Stimulated activated CD8-positive, alpha-beta memory T cell treated with anti-CD3 and anti-CD28 coated beads, Interleukin-4, amount 100 ng/mL, for 4 hours (primary cell): ENCODE measurements around the gene ZC2HC1C.

Experiments
- DNase-seq, 2 donors: peaks; one replicate each; pipeline ENCODE4 v3.0.0-alpha.2; 2020; ENCODE audit warnings: low read depth in 2 of 2, low spot score in 1 of 2

Gene ZC2HC1C, protein sequence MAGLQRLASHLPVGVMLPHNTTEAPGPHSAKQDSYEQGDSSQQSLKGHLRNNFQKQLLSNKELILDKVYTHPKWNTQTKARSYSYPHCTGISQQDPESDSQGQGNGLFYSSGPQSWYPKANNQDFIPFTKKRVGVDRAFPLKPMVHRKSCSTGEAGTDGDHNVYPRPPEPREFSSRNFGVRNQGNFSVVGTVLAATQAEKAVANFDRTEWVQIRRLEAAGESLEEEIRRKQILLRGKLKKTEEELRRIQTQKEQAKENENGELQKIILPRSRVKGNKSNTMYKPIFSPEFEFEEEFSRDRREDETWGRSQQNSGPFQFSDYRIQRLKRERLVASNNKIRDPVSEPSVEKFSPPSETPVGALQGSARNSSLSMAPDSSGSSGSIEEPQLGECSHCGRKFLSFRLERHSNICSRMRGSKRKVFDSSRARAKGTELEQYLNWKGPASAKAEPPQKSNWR

DNA sequence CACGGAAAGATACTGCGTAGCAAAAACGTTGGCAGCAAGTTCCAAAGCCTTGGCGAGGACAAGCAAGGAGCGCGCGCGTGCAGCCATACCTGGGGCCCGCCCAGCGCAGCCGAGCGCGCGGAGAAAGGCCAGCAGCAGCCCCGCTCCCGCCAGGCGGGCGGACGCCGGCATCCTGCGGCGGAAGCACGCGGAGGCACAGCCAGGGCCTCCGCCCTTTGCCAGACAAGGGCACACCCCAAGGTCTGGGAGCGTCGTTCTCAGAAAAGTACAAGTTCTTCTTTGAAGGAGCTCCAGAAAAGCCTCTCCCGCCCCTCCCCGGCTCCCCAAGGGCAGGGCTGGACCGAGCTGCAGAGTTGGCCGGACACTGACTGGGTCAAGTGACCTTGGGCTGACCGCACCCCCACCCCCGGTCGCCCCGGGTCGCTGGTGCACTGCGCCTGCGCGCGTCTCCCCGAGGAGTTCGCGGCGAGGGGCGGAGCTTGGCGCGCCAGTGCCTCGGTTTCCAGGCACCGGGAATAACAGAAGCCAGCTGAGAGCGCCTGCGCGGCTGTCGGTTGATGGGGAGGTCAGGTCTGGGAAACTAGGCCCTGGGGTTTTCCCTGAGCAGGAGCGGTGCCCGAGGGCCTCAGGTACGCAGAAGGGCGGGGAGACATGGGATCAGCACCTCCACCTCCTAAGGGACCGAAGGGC is at the start of gene ZC2HC1C:
ZC2HC1C (plus strand) TSS at position 521 of the 690 bp plus-strand sequence. CDS start 933 bp downstream, outside the sequence.
- peak; percentile 10 to 24 for DNase-seq

DNA sequence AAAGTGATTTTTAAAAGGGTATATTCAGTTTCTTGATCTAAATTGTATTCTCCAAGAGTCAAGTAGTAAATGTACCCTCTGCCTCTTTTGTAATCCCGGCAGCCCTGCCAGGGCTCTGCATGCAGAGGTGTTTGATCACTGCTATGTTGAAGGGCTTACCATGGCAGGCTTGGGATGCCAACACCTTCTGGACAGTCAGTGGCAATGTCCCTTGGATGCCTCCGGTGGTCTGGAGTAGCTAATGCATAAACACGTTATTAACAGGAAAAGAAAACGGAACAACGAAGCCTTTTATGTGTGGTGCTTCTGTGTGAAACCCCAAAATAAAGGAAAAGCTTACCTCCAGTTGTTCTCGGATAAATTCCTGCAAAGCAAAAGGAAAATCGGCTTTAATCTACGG is 46.8 kb upstream of the ZC2HC1C start:
- no peak for DNase-seq

DNA sequence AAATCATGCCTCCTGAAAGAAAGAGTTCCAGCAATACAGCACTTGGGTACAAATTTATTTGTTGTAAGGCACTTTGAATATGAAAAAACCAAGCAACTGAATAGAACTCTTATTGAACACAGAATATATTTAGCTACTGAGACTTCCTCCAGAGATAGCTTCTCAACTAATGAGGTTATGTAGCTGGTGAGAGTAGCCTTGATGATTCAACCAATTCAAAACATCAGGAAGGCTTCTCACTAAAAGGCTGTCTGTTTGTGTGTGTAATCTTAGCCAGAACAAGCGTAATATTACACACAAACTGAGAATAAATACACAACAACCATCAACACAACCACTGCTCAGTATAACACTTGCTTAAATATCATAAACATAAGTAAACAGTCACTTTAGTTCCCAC is 46.3 kb upstream of the ZC2HC1C start:
- DNase-seq = no peak

DNA sequence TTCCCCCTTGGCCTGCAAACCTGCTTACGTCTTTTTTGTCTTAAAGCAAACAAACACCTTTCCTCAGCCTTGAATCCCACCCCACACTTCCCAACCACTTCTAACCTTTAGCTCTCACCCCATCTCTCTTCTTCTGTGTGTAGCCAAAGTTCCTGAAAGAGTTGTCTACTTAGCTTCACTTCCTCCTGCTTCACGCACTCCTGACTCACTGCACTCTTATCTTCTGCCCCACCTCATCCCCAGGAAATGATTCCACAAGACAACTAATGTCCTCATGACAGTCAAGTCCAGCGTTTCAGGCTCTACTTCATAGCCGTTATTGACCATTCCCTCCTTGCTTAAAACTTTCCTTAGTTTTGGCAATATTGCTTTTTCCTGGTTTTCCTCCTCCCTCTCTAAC is 44.4 kb upstream of the ZC2HC1C start:
- DNase-seq = no peak

DNA sequence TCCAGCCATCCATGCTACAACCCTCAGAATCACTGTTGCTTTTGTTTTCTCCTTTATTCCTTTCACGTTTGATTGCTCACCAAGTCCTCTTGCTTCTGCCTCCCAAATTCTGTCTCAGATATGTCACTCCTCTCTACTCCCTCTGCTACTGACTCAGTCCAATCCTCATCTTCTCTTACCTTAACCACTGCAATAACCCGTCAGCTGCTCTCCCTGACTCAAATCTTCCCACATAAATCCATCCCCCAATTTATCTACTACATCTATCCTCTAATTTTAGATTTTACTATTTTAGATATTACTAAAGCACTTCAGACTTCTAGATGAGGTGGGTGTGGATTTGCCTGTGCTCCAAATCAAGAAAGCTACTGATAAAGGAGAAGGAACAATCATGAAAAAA is 43.6 kb upstream of the ZC2HC1C start:
- DNase-seq = no peak

DNA sequence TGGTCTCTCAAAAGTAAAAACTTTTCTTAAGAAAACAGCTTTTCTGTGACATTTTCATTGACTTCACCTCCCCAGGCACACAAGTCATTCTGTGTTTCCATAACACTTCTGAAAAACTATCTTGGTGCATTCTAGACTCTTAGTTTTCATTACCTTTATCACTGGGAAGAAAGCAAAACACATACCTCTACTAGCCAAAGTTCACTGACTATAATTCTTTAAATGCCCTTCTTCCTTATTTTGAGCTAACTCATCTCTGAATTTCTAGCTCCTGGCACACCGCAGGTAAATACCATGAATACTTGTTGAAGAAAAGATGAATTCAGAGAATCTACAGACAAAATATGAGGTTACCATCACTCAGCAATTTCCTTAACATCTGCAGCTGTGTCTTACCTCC is 39.3 kb upstream of the ZC2HC1C start:
- no peak for DNase-seq

DNA sequence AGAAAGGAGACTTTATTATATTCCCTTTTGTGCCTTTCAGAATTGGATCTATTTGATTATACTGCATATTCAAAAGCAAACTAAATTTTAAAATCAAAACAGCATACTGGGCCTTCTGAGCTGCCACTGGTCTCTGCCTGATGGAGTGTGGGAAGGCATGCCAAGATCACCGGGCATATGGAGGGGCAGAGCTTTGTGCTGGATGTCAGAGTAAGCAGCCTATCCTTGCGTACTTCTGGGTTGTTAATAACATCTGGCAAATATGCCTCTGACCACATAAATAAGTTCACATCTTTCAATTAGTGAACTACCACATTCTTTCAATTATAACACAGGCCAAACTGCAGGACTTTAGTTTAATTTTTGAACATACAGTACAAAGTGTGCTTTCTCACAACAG is 36.5 kb upstream of the ZC2HC1C start:
- DNase-seq = no peak

DNA sequence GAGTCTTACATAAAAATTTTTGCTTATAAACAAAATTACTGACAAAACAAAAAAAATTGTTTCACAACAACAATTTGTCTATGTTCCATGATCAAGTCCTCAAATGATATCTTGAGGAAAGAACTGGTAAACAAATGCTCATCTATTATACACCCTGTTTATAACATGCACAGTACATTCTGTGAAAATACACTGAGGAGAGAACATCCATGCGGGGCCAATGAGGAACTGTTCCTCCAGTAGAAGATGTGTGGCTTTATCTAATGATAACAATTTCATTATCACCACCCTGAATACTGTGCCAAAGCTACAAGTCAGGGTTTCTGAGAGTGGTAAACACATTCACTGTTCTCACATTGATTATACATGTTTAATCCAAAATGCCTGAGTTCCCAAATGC is 28.9 kb upstream of the ZC2HC1C start:
- no peak for DNase-seq

DNA sequence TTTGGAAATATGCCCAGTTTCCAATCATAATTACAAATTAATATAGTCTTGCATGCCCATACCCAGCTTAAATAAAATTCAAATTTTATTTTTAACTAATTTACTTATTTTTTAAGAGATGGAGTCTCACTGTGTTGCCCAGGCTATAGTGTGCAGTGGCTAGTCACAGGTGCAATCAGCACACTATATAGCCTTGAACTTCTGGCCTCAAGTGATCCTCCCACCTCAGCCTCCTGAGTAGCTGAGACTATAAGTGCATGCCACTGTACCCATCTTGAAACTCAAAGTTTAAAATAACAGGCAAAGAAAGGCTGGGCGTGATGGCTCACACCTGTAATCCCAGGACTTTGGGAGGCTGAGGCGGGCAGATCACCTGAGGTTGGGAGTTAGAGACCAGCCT is 28.5 kb upstream of the ZC2HC1C start:
- no peak for DNase-seq

DNA sequence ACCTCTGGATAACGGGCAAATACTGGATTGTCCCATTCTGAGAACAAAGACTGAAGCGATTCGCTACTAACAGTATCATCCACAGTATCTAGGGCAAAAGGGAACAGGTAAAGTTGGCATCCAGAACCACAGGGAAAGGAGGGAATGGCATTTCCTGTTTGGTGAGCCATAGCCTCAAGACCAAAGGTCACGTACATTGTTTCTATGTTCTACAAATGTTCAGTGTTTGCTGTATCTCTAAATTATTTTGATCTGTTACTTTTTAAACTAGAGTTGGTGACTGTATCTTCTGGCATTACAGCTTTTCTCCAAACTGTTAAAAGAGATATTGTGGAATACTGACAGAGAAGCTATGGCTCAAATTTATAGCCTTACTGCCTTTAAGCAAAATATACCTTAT is 27.8 kb upstream of the ZC2HC1C start:
- DNase-seq = no peak

DNA sequence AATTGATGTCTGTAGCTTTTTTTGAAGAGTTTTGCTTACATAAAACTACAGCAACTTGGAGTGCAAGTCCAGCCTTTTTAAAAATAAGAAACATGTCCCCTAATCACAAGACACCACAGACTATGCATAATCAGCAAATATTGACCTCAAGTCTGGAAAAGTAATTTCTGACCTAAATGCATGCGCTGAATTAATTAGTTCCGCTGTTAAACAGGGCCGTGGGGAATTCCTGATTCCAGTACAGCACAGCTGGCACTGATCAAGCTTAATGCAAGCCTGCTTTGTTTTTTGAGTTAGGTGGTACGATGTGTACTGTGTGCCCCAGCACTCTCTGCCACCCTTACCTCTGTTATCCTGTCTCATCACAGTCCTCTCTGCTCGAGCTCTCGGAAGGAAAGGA is 27.4 kb upstream of the ZC2HC1C start:
- DNase-seq = no peak

DNA sequence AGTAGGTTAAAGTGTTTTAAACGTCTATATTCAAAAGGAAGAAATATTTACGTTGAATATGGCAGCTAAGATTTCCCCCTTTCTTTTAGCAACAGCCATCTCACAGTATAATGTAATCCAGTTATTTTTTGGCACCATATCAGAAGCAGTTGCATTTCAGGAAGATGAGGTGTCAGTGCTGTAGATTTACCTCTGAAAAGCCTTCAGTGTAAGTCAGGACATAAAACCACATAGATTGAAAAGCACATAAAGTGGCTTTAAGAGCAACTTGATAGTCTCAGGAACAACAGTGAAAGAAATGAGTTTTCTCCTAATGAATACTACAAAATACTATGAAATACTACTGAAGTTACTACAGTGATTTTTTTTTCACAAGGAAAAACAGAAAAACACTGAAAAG is 25.1 kb upstream of the ZC2HC1C start:
- DNase-seq = no peak

DNA sequence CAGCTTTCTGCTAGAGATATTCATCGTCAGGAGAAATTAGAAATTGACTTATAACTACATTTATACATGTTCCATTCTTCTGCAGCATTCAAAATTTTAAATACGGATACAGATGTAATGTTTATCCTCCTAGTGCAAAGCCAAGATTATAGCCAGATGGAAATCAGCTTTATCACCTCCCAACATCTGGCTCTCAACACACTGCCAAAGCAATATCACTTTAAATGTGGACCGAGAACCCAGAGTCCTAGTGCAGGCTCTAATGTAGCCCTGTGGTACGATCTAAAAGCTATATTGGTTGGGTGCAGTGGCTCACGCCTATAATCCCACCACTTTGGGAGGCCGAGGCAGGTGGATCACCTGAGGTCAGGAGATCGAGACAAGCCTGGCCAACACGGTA is 24.7 kb upstream of the ZC2HC1C start:
- DNase-seq = no peak

DNA sequence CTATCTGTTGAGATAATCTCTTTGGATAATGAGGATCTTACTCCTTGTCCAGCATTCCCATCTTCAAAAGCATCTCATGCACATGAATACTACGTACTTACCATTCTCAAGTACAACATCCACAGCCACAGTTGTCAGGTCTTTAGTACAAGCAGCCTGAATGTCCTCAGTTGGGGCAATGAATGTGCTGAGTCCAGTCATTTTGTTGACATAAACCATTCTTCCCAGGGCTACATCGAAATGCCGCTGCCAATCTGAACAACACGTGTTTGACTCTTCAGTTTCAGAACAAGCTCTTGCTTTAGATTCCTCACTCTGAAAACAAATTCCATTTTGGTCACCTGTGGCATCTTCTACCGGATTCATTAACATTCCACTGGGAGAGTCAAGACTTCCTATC is 23.2 kb upstream of the ZC2HC1C start:
- no peak for DNase-seq

DNA sequence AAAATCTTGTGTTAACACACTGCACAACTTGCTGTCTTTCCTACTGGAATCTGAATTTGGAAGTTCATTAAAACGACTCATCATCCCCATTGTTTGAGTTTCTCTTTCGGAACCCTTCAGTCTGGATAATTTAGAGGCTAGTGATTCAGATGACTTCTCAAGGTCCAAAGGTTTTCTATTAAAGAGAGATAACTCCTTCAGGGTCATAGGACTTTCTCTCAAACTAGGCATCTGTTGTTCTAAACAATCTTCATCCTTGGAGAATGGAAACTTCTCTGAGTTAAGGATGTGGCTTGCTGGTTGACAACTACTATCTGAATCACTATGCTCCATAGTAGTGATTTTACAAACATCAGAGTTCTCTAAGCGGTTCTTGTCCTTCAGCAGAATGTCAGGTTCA is 22.5 kb upstream of the ZC2HC1C start:
- DNase-seq = no peak

DNA sequence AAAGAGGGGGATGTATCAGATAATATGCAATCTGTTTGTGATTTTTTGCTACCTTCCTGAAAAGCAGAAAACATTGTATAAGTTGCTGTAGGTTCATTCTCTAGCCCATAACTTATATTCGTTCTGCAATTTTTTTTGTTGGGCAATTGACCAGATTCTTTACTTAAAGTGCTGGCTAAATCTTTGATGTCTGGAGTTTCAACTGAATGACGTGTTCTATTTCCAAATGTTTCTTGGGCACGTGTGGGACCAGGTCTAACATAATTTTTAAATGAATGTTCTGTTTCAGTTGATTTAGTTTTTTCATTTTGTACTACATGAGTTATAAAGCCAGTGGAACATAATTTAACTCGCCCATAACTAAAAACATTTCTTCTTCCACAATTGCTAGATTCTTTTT is 21.9 kb upstream of the ZC2HC1C start:
- DNase-seq = no peak

DNA sequence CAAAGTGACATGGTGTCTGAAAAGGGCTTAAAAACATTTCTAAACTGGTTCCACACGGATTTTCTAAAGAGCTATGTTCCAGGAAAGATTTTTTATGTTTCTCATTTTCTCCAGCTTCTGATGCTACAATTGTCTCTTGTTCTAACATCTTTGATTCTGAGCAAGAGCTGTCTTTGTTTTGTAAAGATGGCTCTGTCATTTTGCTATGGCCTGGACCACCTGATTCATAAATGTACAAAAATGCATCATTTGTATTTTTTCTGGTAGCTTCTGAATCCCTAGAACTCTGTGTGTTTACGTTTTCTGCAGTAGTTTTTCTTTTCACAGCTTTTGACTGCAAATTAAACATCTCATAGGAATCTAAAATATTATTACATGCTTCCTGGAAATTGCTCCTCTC is 21.3 kb upstream of the ZC2HC1C start:
- DNase-seq = no peak

DNA sequence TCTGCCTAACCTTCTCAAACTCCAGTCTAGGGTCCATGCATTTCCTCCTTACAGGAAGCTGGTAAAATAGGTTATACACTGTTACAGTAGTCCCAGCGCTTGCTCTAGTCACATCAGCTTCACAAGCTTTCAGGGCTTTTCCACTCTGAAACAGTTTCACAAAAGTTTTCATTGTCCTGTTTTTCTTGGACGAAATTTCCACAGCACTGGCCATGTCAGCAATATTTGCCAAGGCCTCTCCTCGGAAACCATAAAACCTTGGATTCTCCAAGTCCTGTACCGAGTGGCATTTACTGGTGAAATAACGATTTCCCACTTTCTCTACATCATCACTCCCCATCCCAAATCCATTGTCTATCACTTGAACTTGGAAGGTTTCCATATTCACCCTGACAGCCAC is 20.3 kb upstream of the ZC2HC1C start:
- no peak for DNase-seq

DNA sequence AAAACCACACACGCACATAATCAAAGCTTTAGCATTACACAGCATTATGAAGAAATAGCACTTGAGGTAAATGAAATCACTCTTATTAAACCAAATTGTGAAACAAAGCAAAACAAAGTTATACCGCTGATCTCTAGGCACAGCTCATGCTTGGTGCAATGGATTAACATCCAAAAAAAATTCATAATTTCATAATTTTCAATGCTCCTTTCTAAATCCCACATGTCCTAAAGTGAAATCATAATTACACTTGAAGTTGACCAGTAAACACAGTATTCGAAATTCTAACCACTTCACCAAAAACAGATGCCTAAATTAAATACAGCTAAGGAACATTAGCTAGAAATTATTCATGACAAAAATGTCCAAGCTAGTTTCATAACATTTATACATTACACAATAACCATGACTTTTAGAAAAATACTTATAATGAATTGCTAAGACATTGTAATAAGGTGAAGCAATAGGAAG is 19.7 kb upstream of the ZC2HC1C start:
- no peak for DNase-seq

DNA sequence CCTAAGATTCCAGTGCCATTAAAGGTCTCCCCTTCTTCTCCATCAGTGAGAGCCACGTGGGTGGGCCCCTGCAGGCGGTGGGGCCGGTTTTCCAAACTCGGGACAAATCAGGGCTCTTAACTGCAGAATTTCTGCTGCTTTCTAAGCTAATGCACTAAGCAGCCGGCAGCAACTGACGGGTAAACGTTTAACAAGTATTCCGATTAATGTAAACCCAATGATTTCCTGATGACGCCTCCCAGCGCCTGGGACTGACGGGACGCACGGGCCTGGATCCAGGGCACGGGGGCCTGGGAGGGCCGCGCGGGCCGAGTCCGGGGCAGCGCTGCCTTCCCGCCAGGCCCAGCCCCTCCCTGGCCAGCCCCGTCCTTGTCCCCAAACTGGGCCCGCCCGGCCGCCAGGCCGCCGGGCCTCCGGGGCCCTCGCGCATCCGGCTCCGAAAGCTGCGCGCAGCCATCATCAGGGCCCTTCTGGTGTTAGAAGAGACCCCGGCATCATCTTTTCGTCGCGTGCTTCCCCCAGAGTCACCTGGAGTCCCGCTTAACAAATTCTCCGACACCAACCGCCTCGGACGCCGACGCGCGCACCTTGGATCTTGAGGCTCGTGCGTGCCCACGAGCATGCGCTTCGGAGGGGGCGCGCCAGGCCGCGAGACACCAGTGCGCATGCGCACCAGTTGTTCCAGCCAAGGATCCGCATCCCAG is 18.4 kb upstream of the ZC2HC1C start, which contains the start of gene MLH3:
MLH3 (minus strand) TSS at position 616 of the 704 bp plus-strand sequence. CDS start 1,812 bp downstream, outside the sequence.
- peak; percentile 59 to 61 for DNase-seq

DNA sequence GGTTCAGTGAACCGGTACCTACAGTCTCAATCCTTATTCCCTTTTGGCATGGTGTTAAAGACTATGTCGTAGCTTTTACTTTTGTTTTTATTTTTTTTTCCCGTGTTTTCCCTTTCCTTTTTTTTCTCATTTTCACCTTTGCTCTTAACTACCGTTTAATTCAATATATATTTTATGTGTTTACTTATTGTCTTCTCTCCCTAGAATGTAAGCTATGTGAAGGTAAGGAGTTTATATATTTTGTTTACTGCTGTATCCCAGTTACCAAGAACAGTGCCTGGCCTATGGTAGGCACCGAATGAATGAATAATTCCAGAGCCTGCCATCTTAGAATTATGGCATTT is 17.9 kb upstream of the ZC2HC1C start:
- no peak for DNase-seq
